Neuron (in vitro differentiated cells): ENCODE results near the gene PTPRQ.

Experiments used
- H2AFZ ChIP-seq: one replicate; pipeline ENCODE4 v1.6.1; 2013; ENCODE audit warnings: low read depth, mild to moderate bottlenecking, inconsistent platforms, low read length, moderate library complexity
- H3K27me3 ChIP-seq: one replicate; pipeline ENCODE4 v1.6.1; 2013; ENCODE audit warnings: low read length; ENCODE audit not compliant: insufficient read depth
- H3K36me3 ChIP-seq: one replicate; pipeline ENCODE4 v1.6.1; 2013; ENCODE audit warnings: low read length; ENCODE audit not compliant: insufficient read depth
- H3K4me1 ChIP-seq: one replicate; pipeline ENCODE4 v1.6.1; 2013; ENCODE audit warnings: low read length; ENCODE audit not compliant: insufficient read depth
- H3K4me3 ChIP-seq: 2 replicates; pipeline ENCODE4 v1.5.1; 2013; ENCODE audit warnings: mild to moderate bottlenecking, low read length, moderate library complexity
- H3K9me3 ChIP-seq: one replicate; pipeline ENCODE4 v1.6.1; 2013; ENCODE audit warnings: low read length

The PTPRQ gene

DNA sequence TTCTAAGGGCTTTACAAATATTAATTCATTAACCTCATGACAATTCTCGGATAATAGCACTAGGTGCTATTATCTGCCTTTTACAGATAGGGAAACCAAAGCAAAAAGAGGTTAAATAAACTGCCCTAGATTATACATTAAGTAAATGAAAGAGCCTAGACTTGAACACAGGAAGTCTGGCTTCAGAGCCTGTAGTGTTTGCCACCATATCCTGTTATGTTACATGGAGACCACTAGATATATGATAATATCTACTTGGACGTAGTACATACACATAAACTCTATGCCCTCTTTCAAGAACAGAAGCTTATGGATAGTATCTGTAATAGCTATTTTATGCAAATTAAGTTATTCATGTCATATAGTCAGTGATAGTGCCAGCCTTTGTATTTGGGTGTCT, 246.5 kb downstream of the PTPRQ start:
- Histone ChIP-seq H3K4me1 (no peaks in the 10 kb centered on the region), H3K36me3 (no peaks in the 10 kb centered on the region), H2AFZ (no peak overlapping the region), H3K9me3 (no peaks in the 10 kb centered on the region), H3K27me3 (no peaks in the 10 kb centered on the region), H3K4me3 (no peak overlapping the region)

DNA sequence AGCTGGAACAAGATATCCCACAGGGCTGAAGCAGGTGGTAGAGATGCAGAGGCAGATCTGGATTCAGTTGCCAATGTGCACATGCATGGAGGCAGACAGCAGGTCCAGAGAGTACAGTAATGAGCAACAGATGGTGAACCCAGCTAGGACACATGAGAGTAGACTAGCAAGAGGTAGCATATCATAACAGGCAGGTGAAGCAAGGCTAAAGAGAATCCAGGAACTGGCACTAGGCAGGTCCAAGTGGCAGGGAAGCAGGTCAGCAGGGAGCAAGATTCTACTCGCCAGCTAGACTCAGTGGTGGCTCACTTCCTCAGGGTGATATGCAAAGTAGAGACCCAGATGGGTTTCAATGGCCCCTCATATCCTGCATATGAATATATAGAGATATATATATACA, 248.1 kb downstream of the PTPRQ start:
- Histone ChIP-seq H3K4me1 (no peaks in the 10 kb centered on the region), H3K36me3 (no peaks in the 10 kb centered on the region), H3K9me3 (no peaks in the 10 kb centered on the region), H3K27me3 (no peaks in the 10 kb centered on the region), H2AFZ (no peak overlapping the region), H3K4me3 (no peak overlapping the region)

DNA sequence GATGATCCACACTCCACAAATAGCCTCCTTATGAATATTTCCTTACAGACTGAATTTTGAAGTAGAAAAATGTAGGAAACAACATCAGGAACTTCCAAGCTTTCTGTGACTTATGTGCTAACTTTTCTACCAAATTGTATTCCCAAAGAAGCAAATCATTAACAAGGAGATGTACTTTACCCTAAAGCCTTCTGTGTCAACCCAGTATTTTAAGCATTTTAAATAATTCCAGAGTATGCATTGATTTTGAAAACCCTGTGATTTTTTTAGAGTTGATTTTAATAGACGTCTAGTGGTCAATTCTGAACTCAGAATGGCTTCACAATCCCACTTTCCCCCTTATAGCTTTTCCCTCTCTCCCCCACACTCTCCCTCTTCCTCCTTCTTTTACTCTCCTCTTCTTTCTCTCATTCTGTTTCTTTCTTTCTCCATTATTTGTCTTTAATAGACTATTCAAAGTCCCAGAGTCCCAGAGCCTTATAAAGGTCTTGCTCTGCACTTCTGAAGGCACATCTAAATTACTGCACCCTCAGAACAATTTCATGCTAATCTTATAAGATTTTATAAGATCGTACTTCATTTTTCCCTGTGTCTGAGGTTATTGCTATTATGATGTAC, 253.3 kb downstream of the PTPRQ start:
- Histone ChIP-seq H3K36me3 (no peaks in the 10 kb centered on the region), H3K27me3 (no peaks in the 10 kb centered on the region), H3K9me3 (no peaks in the 10 kb centered on the region), H3K4me1 (no peaks in the 10 kb centered on the region), H3K4me3 (no peak overlapping the region), H2AFZ (no peak overlapping the region)

DNA sequence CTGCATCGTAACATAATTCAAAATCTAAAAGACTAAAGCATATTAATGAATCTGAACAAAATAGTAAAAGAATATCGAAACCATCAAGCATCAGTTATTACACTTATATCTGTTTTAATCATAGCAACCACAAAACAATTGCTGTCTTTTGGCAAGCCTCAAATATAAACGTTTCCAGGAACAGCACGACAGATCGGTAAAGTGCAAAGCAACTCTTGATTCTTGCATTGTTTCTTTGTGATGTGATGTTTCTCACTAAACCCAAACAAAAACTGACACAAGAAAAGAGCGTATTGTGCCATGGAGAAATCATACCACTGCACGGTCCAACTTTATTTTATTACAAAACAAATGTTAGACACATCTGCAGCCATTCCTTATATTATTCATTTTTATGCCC, 254.2 kb downstream of the PTPRQ start:
- no peaks in the 10 kb centered on the region for H3K9me3 ChIP-seq
- no peaks in the 10 kb centered on the region for H3K27me3 ChIP-seq
- no peaks in the 10 kb centered on the region for H3K36me3 ChIP-seq
- no peak overlapping the region for H3K4me3 ChIP-seq
- no peak overlapping the region for H2AFZ ChIP-seq
- H3K4me1 ChIP-seq: peaks cover 2% of the 10 kb centered on the region

DNA sequence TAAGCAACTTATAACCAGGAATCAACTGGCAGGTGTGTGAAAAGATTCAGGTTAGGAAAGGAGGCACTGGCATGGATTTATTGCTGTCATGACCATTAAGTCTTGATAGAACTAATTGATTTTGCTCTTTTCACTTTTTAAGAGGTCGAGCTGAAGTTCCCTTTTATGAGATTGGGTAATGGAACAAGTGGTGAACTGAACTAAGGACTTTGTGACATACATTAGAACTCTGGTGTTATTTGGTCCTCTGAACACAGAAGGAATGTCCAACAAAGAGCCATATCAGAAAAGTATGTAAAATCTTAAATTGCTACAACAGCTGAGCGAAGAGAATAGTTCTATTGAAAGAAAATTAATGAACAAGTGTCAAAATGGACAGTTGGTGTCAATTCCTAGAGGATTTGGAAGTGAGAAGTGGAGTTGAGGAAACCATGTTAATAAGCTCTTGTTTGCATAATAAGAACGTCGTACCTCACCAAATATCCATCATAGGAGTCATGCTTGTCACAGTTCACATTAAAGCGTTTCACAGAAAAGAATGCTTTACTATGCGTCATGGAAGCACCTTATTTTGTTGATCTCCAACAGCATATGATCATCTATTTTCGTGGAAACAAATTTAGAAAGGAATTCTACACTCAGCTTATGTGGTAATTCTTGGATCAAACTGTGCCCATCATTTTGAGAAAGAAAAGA, 255.0 kb downstream of the PTPRQ start:
- Histone ChIP-seq H2AFZ (no peak overlapping the region), H3K4me1 (peaks cover 2% of the 10 kb centered on the region), H3K36me3 (no peaks in the 10 kb centered on the region), H3K9me3 (no peaks in the 10 kb centered on the region), H3K27me3 (no peaks in the 10 kb centered on the region), H3K4me3 (no peak overlapping the region)

DNA sequence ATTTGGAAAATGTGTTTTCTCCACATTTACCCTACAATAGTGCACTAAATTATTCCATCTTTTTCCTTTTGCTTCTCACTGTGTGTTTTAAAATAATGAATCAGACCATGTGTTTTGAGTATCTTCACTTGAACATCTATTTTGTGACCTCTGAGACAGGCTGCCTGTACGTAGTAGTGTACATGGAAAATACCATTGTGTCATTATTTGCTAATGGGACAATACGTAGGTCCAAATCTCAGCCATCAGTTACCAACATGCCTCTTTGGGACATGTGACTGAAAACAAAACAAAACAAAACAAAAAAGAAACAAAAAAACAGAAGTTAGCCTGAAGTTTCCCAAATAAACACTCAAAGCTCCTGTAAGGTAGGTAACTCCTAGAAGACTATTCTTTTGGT, 256.3 kb downstream of the PTPRQ start:
- no peak overlapping the region for H2AFZ ChIP-seq
- peaks cover 2% of the 10 kb centered on the region for H3K4me1 ChIP-seq
- H3K9me3 ChIP-seq: no peaks in the 10 kb centered on the region
- H3K4me3 ChIP-seq: no peak overlapping the region
- no peaks in the 10 kb centered on the region for H3K27me3 ChIP-seq
- H3K36me3 ChIP-seq: no peaks in the 10 kb centered on the region

DNA sequence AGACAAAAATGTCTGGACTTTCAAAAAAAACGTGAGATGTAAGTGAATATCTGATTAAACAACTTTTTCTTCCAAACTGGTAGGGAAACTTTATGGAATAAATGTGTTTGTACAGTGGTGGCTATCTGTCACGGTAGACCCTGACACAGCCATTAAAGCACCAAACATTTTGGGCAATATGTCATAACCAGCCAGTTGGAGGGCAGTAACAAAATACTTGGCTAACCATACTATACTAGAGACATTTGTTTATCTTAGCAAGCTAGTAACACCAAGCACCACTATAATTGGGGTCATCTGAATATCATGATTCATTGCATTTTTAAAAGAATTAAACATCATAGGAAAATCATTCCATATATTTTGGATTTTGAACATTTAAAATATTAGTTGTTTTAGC, 257.4 kb downstream of the PTPRQ start:
- H3K4me1 ChIP-seq: peaks cover 2% of the 10 kb centered on the region
- no peaks in the 10 kb centered on the region for H3K9me3 ChIP-seq
- H3K36me3 ChIP-seq: no peaks in the 10 kb centered on the region
- H3K4me3 ChIP-seq: no peak overlapping the region
- H3K27me3 ChIP-seq: no peaks in the 10 kb centered on the region
- no peak overlapping the region for H2AFZ ChIP-seq

DNA sequence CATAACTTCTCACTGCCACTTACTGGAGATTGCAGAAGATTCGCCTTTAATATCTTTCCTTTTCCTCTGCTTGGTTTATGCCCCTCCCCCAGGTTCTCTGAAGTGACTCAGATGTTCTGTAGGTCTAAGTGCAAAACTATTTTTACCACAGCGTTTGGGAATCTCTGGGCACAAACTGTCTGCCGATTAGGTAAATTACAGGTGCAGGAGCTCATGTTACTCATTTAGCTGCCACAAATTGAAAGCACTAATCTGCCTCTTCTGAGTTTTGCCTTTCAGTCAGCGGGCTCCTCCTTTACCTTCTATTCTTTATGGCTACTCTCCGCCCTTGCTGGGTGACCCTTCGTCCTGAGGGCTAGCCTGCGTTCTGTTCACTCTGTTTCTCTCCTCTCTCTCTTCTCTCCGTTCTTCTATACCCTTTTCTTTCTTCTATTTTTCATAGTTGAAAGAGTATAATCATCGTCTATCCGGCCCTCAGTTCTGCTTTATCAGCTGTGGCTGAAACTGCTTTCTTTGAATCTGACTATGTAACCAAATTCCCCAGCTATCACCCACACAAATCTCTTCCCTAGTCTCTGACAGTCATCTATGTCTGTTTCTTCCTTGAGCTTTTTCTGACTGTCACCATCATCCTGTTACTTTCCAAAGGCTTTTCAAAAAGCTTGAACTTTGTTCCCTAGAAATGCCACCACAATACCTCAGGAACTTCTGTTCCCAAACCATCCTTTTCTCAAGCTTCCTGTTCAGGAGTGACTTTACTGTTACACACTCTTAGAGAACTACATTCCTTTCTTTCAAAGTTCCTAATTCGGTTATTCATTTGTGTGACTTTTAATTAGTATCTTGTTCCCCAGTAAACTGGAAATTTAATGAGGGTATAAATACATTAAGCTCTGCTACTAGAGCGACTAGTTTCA, 259.1 kb downstream of the PTPRQ start:
- no peaks in the 10 kb centered on the region for H3K27me3 ChIP-seq
- H3K9me3 ChIP-seq: no peaks in the 10 kb centered on the region
- peaks cover 2% of the 10 kb centered on the region for H3K4me1 ChIP-seq
- H3K36me3 ChIP-seq: no peaks in the 10 kb centered on the region
- no peak overlapping the region for H3K4me3 ChIP-seq
- peak overlapping the region; percentile 23 for H2AFZ ChIP-seq

DNA sequence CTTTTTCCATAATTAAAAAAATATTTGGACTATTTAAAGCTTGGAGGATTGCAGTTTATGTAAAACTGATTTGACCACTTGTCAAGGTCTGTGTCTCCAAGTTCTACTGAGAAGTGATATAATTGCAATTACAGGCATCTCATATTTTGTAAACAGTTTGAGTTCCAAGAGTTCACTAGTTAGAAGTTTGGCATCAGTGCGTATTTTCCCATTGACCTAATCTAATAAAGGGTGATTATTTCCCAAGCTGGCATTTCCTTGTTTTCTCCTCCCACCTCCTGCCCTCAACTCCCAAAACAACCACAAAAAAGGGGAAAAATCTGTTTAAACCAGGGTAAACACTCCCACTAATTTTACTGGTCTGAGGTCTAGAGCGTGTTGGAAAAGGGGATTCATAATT, 260.4 kb downstream of the PTPRQ start:
- H2AFZ ChIP-seq: no peak overlapping the region
- H3K9me3 ChIP-seq: peaks cover 3% of the 10 kb centered on the region
- H3K27me3 ChIP-seq: no peaks in the 10 kb centered on the region
- no peaks in the 10 kb centered on the region for H3K36me3 ChIP-seq
- peaks cover 2% of the 10 kb centered on the region for H3K4me1 ChIP-seq
- no peak overlapping the region for H3K4me3 ChIP-seq

DNA sequence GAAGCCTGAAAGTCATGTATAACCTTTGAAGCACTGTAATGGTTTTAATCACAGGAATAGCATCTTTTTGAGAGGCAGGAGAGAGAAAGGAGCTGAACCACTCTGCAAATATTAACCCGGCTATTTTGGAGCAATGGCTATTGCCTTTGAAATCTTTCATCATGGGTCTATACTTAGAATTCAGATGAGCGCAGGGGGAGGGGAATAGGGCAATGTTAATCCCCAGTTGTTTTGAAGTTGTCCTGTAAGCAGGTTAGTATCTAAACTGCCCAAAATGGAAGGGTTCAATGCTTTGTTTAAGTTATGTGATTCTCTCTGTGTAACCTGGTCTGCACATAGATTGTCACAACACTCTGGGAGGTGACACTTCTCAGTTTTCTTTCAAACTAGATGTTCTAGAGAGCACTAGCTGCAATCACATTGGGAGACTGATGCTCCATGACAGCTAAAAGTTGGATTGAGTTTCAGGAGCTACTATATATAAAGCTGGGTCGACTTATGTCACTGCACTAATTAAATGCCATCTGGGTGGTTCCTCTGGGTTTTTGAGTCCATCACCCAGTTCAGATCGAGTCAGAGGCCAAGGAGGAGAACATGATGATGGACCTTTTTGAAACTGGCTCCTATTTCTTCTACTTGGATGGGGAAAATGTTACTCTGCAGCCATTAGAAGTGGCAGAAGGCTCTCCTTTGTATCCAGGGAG, 263.2 kb downstream of the PTPRQ start, which contains the start of gene MYF6:
Gene MYF6, plus strand, starts transcription at position 509 of the 704 bp plus-strand sequence. Its CDS starts 86 bp downstream, at position 595.
- no peaks in the 10 kb centered on the region for H3K36me3 ChIP-seq
- no peak within 1 kb of the TSS for H3K4me3 ChIP-seq
- peaks cover 2% of the 10 kb centered on the region for H3K4me1 ChIP-seq
- no peaks in the 10 kb centered on the region for H3K27me3 ChIP-seq
- H3K9me3 ChIP-seq: peaks cover 3% of the 10 kb centered on the region
- peak within 1 kb of the TSS; percentile 59 for H2AFZ ChIP-seq

DNA sequence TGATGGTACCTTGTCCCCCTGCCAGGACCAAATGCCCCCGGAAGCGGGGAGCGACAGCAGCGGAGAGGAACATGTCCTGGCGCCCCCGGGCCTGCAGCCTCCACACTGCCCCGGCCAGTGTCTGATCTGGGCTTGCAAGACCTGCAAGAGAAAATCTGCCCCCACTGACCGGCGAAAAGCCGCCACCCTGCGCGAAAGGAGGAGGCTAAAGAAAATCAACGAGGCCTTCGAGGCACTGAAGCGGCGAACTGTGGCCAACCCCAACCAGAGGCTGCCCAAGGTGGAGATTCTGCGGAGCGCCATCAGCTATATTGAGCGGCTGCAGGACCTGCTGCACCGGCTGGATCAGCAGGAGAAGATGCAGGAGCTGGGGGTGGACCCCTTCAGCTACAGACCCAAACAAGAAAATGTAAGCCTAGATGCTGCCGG, 263.8 kb downstream of the PTPRQ start:
- H2AFZ ChIP-seq: no peak overlapping the region
- H3K4me1 ChIP-seq: peaks cover 2% of the 10 kb centered on the region
- no peak overlapping the region for H3K4me3 ChIP-seq
- H3K36me3 ChIP-seq: no peaks in the 10 kb centered on the region
- peaks cover 3% of the 10 kb centered on the region for H3K9me3 ChIP-seq
- H3K27me3 ChIP-seq: no peaks in the 10 kb centered on the region

DNA sequence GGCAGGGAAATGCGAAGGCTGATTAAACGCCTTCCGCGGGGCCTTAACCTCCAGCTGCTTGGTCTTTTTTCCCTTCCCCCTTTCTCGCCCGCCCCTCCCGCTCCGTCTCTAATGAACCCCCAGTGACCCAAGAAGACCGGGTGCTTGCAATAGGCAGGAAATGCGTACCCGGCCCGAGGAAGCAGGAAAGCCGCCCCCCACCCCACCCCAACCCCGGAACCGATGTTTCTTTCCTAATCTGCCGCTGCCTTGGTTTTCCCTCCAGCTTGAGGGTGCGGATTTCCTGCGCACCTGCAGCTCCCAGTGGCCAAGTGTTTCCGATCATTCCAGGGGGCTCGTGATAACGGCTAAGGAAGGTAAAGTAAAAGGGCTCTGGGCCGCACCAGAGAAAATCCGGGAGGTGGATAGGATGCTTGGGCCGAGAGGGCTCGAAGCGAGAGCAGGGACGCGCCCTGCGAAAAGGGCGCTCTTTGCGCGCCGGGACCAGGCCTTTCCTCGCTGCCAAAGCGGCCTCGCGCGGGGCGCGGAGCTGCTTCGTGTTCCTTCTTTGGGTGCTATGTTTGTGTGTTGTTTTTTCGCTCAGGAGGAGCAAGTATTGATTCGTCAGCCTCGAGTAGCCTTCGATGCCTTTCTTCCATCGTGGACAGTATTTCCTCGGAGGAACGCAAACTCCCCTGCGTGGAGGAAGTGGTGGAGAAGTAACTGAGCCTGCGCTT, 264.4 kb downstream of the PTPRQ start:
- peaks cover 3% of the 10 kb centered on the region for H3K9me3 ChIP-seq
- H3K4me3 ChIP-seq: no peak overlapping the region
- H3K4me1 ChIP-seq: no peaks in the 10 kb centered on the region
- H3K27me3 ChIP-seq: no peaks in the 10 kb centered on the region
- H2AFZ ChIP-seq: peak overlapping the region; percentile 59
- no peaks in the 10 kb centered on the region for H3K36me3 ChIP-seq
